Neutrophil (primary cell): ENCODE measurements around the gene ABHD12.

Experiments used
- H3K27ac ChIP-seq: fragments of 200-600 bp; sonication (generic); 2 replicates; pipeline ENCODE4 v1.5.1; 2016; ENCODE audit warnings: mild to moderate bottlenecking, moderate library complexity
- H3K27me3 ChIP-seq: fragments of 200-600 bp; sonication (generic); 2 replicates; pipeline ENCODE4 v1.6.0; 2016; ENCODE audit warnings: mild to moderate bottlenecking
- H3K36me3 ChIP-seq: fragments of 200-600 bp; sonication (generic); 2 replicates; pipeline ENCODE4 v1.5.1; 2017
- H3K4me1 ChIP-seq, 2 experiments: fragments of 200-600 bp in 1 of 2; sonication (generic) in 1 of 2; 1 replicate in 1 of 2; 2 replicates in 1 of 2; pipeline versions ENCODE4 v1.5.1 to v1.6.1; 2013 to 2016; ENCODE audit warnings: low read depth in 1 of 2, low read length in 1 of 2, mild to moderate bottlenecking in 1 of 2, moderate library complexity in 1 of 2; ENCODE audit not compliant: control insufficient read depth in 1 of 2, insufficient read depth in 1 of 2
- H3K4me3 ChIP-seq, 2 experiments: fragments of 200-600 bp in 1 of 2; sonication (generic) in 1 of 2; 1 replicate in 1 of 2; 2 replicates in 1 of 2; pipeline ENCODE4 v1.5.1; 2013 to 2016; ENCODE audit warnings: low read depth in 1 of 2, low read length in 1 of 2, mild to moderate bottlenecking in 1 of 2, moderate library complexity in 1 of 2
- H3K9me3 ChIP-seq: fragments of 200-600 bp; sonication (generic); 2 replicates; pipeline ENCODE4 v1.5.1; 2016
- TF ChIP-seq, protein P1 (sequence below): fragments of 200-600 bp; sonication (generic); IDR thresholded peaks from 2 replicates; pipeline ENCODE4 v1.5.1; 2016; ENCODE audit warnings: antibody characterized with exemption

The ABHD12 gene

GRCh38 chr20:25274481-25274880, 116.2 kb downstream of the ABHD12 start:
- Histone ChIP-seq H3K9me3 (no peaks in the 10 kb centered on the region), H3K27ac (no peak overlapping the region), H3K4me1 (no peaks in the 10 kb centered on the region), H3K27me3 (no peaks in the 10 kb centered on the region), H3K36me3 (peaks cover 97% of the 10 kb centered on the region), H3K4me3 (no peak overlapping the region)
- TF ChIP-seq, protein P1, sequence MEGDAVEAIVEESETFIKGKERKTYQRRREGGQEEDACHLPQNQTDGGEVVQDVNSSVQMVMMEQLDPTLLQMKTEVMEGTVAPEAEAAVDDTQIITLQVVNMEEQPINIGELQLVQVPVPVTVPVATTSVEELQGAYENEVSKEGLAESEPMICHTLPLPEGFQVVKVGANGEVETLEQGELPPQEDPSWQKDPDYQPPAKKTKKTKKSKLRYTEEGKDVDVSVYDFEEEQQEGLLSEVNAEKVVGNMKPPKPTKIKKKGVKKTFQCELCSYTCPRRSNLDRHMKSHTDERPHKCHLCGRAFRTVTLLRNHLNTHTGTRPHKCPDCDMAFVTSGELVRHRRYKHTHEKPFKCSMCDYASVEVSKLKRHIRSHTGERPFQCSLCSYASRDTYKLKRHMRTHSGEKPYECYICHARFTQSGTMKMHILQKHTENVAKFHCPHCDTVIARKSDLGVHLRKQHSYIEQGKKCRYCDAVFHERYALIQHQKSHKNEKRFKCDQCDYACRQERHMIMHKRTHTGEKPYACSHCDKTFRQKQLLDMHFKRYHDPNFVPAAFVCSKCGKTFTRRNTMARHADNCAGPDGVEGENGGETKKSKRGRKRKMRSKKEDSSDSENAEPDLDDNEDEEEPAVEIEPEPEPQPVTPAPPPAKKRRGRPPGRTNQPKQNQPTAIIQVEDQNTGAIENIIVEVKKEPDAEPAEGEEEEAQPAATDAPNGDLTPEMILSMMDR: no peak

GRCh38 chr20:25273541-25274358, 116.9 kb downstream of the ABHD12 start:
- H3K27me3 ChIP-seq: no peaks in the 10 kb centered on the region
- TF ChIP-seq, protein P1: no peak

DNA sequence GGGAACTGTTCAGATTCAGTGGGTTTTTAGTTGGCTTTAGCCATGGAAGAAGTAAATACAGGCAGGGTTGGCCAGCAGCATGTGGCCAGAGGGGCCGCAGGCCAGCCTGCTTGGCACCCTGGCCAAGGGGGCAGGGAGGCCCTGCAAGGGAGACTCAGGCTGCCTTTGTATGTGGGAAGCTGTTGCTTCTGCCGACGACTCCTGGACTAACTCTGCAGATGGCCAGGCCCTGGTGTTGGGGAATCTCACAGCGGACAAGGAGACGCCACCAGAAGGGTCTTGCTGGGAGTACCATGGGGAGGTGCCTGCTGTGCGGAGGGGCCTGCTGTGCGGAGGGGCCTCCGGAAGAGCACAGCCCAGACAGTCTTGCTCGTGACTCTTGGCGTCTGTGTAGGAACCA, 117.6 kb downstream of the ABHD12 start:
- H3K4me3 ChIP-seq: no peak overlapping the region
- TF ChIP-seq, protein P1: no peak
- H3K36me3 ChIP-seq: peaks cover 88% of the 10 kb centered on the region
- no peaks in the 10 kb centered on the region for H3K27me3 ChIP-seq
- no peak overlapping the region for H3K27ac ChIP-seq
- no peaks in the 10 kb centered on the region for H3K4me1 ChIP-seq
- no peaks in the 10 kb centered on the region for H3K9me3 ChIP-seq

More at GRCh38 chr20:25273541-25274358, 116.9 kb downstream of the ABHD12 start:
- no peaks in the 10 kb centered on the region for H3K4me1 ChIP-seq
- no peak overlapping the region for H3K27ac ChIP-seq
- no peak overlapping the region for H3K4me3 ChIP-seq
- H3K9me3 ChIP-seq: no peaks in the 10 kb centered on the region
- peaks cover 95% of the 10 kb centered on the region for H3K36me3 ChIP-seq

GRCh38 chr20:25272223-25273000, 118.2 kb downstream of the ABHD12 start:
- Histone ChIP-seq H3K27ac (no peak overlapping the region), H3K27me3 (no peaks in the 10 kb centered on the region), H3K4me1 (no peaks in the 10 kb centered on the region), H3K4me3 (no peak overlapping the region), H3K9me3 (no peaks in the 10 kb centered on the region), H3K36me3 (peaks cover 82% of the 10 kb centered on the region)
- TF ChIP-seq, protein P1: no peak

GRCh38 chr20:25271486-25272222, 119.0 kb downstream of the ABHD12 start:
- Histone ChIP-seq H3K36me3 (peaks cover 74% of the 10 kb centered on the region), H3K27me3 (no peaks in the 10 kb centered on the region), H3K27ac (no peak overlapping the region), H3K9me3 (no peaks in the 10 kb centered on the region), H3K4me1 (no peaks in the 10 kb centered on the region), H3K4me3 (no peak overlapping the region)
- TF ChIP-seq, protein P1: no peak
